Keratinocyte (primary cell): ENCODE data around the gene PLXDC1. TPM values are rescaled to one million over a fixed set of nuclear protein-coding genes. Genes with fewer than 3 reads are reported as not detected.

Experiments
- DNase-seq: peaks from one replicate; pipeline ENCODE4 v3.0.0-alpha.2; 2011; ENCODE audit warnings: low read depth, missing footprints, low spot score
- FAIRE-seq: peaks from 2 replicates; lab custom pipeline; 2011; peaks lifted over from hg19 to GRCh38; lab: Jason Lieb, UNC
- H2AFZ ChIP-seq: 2 replicates; pipeline ENCODE4 v1.6.0; 2012; ENCODE audit warnings: low read length, control low read depth, inconsistent platforms; ENCODE audit not compliant: control insufficient read depth
- H3K27ac ChIP-seq: 2 replicates; pipeline ENCODE4 v1.5.1; 2011; ENCODE audit warnings: low read length; ENCODE audit not compliant: control insufficient read depth, insufficient read depth
- H3K27me3 ChIP-seq: 3 replicates; pipeline ENCODE4 v1.6.0; 2011; ENCODE audit warnings: low read length; ENCODE audit not compliant: control insufficient read depth, insufficient read depth; ENCODE audit errors: extremely low read depth
- H3K36me3 ChIP-seq, 2 experiments: 2 replicates in 1 of 2; 3 replicates in 1 of 2; pipeline ENCODE4 v1.5.1; 2011; ENCODE audit warnings: low read length in 2 of 2, mild to moderate bottlenecking in 1 of 2; ENCODE audit not compliant: control insufficient read depth in 2 of 2, insufficient read depth in 2 of 2; ENCODE audit errors: extremely low read depth in 1 of 2
- H3K4me1 ChIP-seq: 3 replicates; pipeline ENCODE4 v1.5.1; 2011; ENCODE audit warnings: low read length; ENCODE audit not compliant: control insufficient read depth, insufficient read depth; ENCODE audit errors: extremely low read depth
- H3K4me2 ChIP-seq: 3 replicates; pipeline ENCODE4 v1.6.0; 2011; ENCODE audit warnings: low read depth, low read length; ENCODE audit not compliant: control insufficient read depth, insufficient read depth; ENCODE audit errors: extremely low read depth
- H3K4me3 ChIP-seq, 3 experiments: fragments of 200-600 bp in 1 of 3; sonication (generic) in 1 of 3; 2 replicates in 2 of 3; 3 replicates in 1 of 3; pipeline ENCODE4 v1.5.1; 2011 to 2016; ENCODE audit warnings: low read length in 3 of 3, mild to moderate bottlenecking in 3 of 3, control low read depth in 2 of 3, inconsistent platforms in 1 of 3, low read depth in 1 of 3, mixed read lengths in 1 of 3, mixed run types in 1 of 3, moderate library complexity in 1 of 3; ENCODE audit not compliant: control insufficient read depth in 2 of 3, insufficient read depth in 2 of 3; ENCODE audit errors: extremely low read depth in 1 of 3
- H3K79me2 ChIP-seq: 2 replicates; pipeline ENCODE4 v1.6.0; 2012; ENCODE audit warnings: low read length; ENCODE audit not compliant: control insufficient read depth, insufficient read depth
- H3K9ac ChIP-seq: 3 replicates; pipeline ENCODE4 v1.6.0; 2011; ENCODE audit warnings: low read length; ENCODE audit not compliant: control insufficient read depth, insufficient read depth; ENCODE audit errors: extremely low read depth
- H3K9me1 ChIP-seq: 3 replicates; pipeline ENCODE4 v1.6.0; 2011; ENCODE audit warnings: low read length; ENCODE audit not compliant: control insufficient read depth, insufficient read depth; ENCODE audit errors: extremely low read depth
- H3K9me3 ChIP-seq: 2 replicates; pipeline ENCODE4 v1.5.1; 2012; ENCODE audit warnings: low read depth, low read length; ENCODE audit not compliant: control insufficient read depth
- H4K20me1 ChIP-seq: 3 replicates; pipeline ENCODE4 v1.6.0; 2011; ENCODE audit warnings: low read length; ENCODE audit not compliant: control insufficient read depth, insufficient read depth; ENCODE audit errors: extremely low read depth
- CTCF ChIP-seq, 3 experiments: IDR thresholded peaks in 1 of 3; conservative IDR thresholded peaks in 1 of 3; optimal IDR thresholded peaks in 1 of 3; 2 replicates in 2 of 3; 3 replicates in 1 of 3; pipeline versions ENCODE3 to v1.5.1; 2011; ENCODE audit warnings: low read length in 3 of 3, mild to moderate bottlenecking in 3 of 3, moderate library complexity in 2 of 3, control low read depth in 1 of 3, inconsistent platforms in 1 of 3; ENCODE audit not compliant: insufficient read depth in 2 of 3; ENCODE audit errors: extremely low read depth in 1 of 3
- EZH2 ChIP-seq: IDR thresholded peaks from one replicate; pipeline ENCODE4 v1.6.1; 2012; ENCODE audit warnings: inconsistent platforms, mild to moderate bottlenecking, low read length, moderate library complexity
- dilution Hi-C: fragments of 300-500 bp; cut with MboI; formaldehyde crosslinking; loops from one replicate; pipeline ENCODE4 v1.7.0; 2020; ENCODE audit warnings: low sequenced_read_pairs; ENCODE audit not compliant: extremely low pct_ligation_motif_present
- polyA plus RNA-seq, 5 experiments: library from polyadenylated mRNA; depleted of rRNA in 3 of 5; stranded (reverse) in 3 of 5; stranded (forward) in 1 of 5; unstranded in 1 of 5; fragments of >200 nt; gene quantifications; 1 replicate in 1 of 5; 2 replicates in 3 of 5; 3 replicates in 1 of 5; pipeline versions ENCODE4 v1.2.1 to v1.2.3, GENCODE V29; 2011 to 2012; ENCODE audit warnings: missing spikeins in 2 of 5, low read depth in 1 of 5, low replicate concordance in 1 of 5

The PLXDC1 gene
- polyA plus RNA-seq, 1 donor (not counting 4 experiments of a cell fraction or from before 2014, with no cell fraction given): 0.35 TPM

GRCh38 chr17:39018267-39019134, 132.9 kb downstream of the PLXDC1 start:
- H3K27ac ChIP-seq: no peak overlapping the region
- dilution Hi-C loops: no loop called here
- TF ChIP-seq EZH2 (no peak), CTCF (optimal IDR thresholded peaks at IDR 0.05 in 1 of 3, IDR thresholded peaks at IDR 0.05 in 1 of 3, conservative IDR thresholded peaks at IDR 0.05 in 1 of 3; ENCODE audit: extremely low read depth in 1 of 3, insufficient read depth in 2 of 3, low read length in 3 of 3) (no peak)
- H3K9me3 ChIP-seq: no peaks in the 10 kb centered on the region
- H4K20me1 ChIP-seq: no peaks in the 10 kb centered on the region
- no peak overlapping the region for H3K4me2 ChIP-seq
- H3K4me1 ChIP-seq: peaks cover 7% of the 10 kb centered on the region
- DNase-seq: no peak
- H3K9me1 ChIP-seq: no peaks in the 10 kb centered on the region
- H2AFZ ChIP-seq: no peak overlapping the region
- H3K36me3 ChIP-seq: no peaks in the 10 kb centered on the region
- no peaks in the 10 kb centered on the region for H3K79me2 ChIP-seq
- no peak for FAIRE-seq
- no peak overlapping the region for H3K4me3 ChIP-seq
- no peak overlapping the region for H3K9ac ChIP-seq
- no peaks in the 10 kb centered on the region for H3K27me3 ChIP-seq

GRCh38 chr17:39016193-39017153, 135.0 kb downstream of the PLXDC1 start:
- Histone ChIP-seq H3K27me3 (no peaks in the 10 kb centered on the region), H3K27ac (no peak overlapping the region), H3K9me1 (no peaks in the 10 kb centered on the region), H3K4me2 (no peak overlapping the region), H3K9me3 (no peaks in the 10 kb centered on the region), H3K79me2 (no peaks in the 10 kb centered on the region), H3K4me3 (no peak overlapping the region), H3K9ac (no peak overlapping the region), H3K36me3 (no peaks in the 10 kb centered on the region), H3K4me1 (peaks cover 7% of the 10 kb centered on the region), H4K20me1 (no peaks in the 10 kb centered on the region), H2AFZ (no peak overlapping the region)
- TF ChIP-seq EZH2 (no peak), CTCF (optimal IDR thresholded peaks at IDR 0.05 in 1 of 3, IDR thresholded peaks at IDR 0.05 in 1 of 3, conservative IDR thresholded peaks at IDR 0.05 in 1 of 3; ENCODE audit: extremely low read depth in 1 of 3, insufficient read depth in 2 of 3, low read length in 3 of 3) (no peak)
- FAIRE-seq (no peak), DNase-seq (no peak)
- dilution Hi-C loops: no loop called here
